Retinal pigment epithelial cell (primary cell): Measurements from ENCODE around the gene ADH4.

Experiments
- DNase-seq: peaks from one replicate; pipeline ENCODE4 v3.0.0-alpha.2; 2010; ENCODE audit warnings: low read depth
- H3K4me3 ChIP-seq: 2 replicates; pipeline ENCODE4 v1.5.1; 2011; ENCODE audit warnings: mild to moderate bottlenecking, low read length, control low read depth, moderate library complexity
- TF ChIP-seq, protein P1 (sequence below): conservative IDR thresholded peaks from 2 replicates; pipeline ENCODE4 v1.5.1; 2011; ENCODE audit warnings: low read depth, low read length, control low read depth, inconsistent platforms

Gene ADH4

GRCh38 chr4:99078931-99079624, 65.0 kb downstream of the ADH4 start:
- no peak overlapping the region for H3K4me3 ChIP-seq
- TF ChIP-seq, protein P1, sequence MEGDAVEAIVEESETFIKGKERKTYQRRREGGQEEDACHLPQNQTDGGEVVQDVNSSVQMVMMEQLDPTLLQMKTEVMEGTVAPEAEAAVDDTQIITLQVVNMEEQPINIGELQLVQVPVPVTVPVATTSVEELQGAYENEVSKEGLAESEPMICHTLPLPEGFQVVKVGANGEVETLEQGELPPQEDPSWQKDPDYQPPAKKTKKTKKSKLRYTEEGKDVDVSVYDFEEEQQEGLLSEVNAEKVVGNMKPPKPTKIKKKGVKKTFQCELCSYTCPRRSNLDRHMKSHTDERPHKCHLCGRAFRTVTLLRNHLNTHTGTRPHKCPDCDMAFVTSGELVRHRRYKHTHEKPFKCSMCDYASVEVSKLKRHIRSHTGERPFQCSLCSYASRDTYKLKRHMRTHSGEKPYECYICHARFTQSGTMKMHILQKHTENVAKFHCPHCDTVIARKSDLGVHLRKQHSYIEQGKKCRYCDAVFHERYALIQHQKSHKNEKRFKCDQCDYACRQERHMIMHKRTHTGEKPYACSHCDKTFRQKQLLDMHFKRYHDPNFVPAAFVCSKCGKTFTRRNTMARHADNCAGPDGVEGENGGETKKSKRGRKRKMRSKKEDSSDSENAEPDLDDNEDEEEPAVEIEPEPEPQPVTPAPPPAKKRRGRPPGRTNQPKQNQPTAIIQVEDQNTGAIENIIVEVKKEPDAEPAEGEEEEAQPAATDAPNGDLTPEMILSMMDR, result no peak
- DNase-seq, result no peak

DNA sequence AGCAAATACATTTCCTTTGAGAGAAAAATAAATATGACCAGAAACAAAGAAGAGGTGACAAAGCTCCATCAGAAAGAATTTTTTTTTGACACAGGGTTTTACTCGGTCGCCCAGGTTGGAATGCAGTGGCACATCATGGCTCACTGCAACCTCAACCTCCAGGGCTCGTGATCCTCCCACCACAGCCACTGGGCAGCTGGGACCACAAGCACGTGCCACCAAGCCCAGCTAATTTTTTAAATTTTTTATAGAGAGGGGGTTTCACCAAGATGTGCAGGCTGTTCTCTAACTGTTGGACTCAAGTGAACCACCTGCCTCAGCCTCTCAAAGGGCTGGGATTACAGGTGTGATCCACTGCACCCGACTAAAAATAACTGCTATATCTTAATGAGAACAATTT, 65.8 kb downstream of the ADH4 start:
- TF ChIP-seq, protein P1, result no peak
- DNase-seq, result no peak
- H3K4me3 ChIP-seq, result no peak overlapping the region

DNA sequence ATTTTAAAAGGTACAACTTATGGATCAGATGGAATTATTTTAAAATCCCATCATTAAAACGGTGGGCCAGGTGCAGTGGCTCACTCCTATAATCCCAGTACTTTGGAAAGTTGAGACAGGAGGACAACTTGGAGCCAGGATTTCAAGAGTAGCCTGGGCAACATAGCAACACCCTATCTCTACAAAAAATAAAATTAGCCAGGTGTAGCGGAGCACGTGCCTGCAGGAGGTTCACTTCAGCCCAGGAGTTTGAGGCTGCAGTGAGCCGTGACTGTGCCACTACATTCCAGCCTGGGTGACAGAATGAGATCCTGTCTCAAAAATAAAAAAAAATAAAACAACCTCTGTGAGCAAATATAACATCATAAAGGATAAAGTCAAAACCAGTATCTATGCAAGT, 66.9 kb downstream of the ADH4 start:
- TF ChIP-seq, protein P1, result no peak
- no peak for DNase-seq
- H3K4me3 ChIP-seq, result no peak overlapping the region

GRCh38 chr4:99076292-99076976, 67.7 kb downstream of the ADH4 start:
- no peak overlapping the region for H3K4me3 ChIP-seq
- TF ChIP-seq, protein P1, result no peak
- DNase-seq, result no peak

DNA sequence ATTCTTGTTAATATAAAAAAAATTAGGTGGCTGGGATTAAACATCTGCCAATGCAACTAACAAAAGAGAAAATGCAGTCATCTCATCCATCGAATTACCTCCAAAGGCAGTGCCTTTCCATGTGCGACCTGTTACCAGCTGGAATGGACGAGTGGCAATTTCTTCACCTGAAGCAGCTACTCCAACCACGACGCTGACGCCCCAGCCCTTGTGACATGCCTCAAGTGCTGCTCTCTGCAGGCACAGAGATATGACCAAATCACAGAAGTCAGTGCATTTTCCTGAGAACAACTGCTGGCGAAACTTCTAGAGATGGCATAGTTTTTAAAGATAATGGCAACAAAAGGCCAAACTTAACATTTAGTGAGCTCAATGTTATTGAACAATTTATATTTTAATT, 69.3 kb downstream of the ADH4 start:
- no peak for DNase-seq
- TF ChIP-seq, protein P1, result no peak
- H3K4me3 ChIP-seq, result no peak overlapping the region
